ENCODE data around the gene GPR15LG.
"Not testable (repeated sequence)": the region's sequence is repeated elsewhere in the genome, so short reads cannot be mapped to it uniquely, and the experiment has no call there.

The GPR15LG gene

GRCh38 chr10:84173501-84173929 is at the start of gene GPR15LG:
TSS of gene GPR15LG (plus strand) at chr10:84173801. CDS start at chr10:84173852, 51 bp downstream.
- no peak for DNase-seq

GRCh38 chr10:84125910-84126784 is 47.5 kb upstream of the GPR15LG start:
- not testable (repeated sequence) for DNase-seq

DNA sequence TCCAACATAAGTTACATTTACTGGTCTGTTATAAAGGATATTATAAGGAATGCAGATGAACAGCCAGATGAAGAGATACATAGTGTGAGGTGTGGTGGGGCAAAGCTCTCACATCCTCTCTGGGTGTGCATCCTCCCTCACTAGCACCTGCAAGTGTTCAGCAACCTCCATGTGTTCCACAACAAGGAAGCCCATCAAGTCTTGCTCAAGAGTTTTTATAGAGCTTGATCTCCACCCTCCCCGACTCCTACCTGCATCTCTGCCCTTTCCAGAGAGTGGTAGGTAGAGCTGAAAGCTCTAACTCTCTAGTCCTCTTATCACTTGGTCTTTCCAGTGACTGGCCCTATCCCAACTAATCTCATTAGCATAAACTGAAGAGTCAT is 46.8 kb upstream of the GPR15LG start:
- no peak for DNase-seq

DNA sequence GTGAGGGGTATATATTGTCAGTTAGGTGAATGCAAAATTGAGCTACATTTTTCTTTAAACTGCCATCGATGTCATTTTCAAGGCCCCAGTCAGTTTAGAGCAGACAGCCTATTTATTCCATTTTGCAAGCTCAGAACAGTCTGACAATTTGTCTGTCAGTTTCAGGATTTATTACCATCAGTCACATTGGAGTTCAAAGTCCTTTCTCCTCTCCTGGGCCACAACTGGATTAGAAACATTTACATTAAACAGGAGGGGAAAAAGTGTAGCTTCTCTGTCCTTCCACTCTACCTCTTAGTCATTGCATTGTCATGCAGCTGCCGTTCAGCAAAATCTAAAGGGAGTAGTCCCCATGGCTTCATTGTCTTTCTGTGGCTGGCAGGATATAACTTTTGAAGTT is 37.8 kb upstream of the GPR15LG start:
- no peak for DNase-seq

DNA sequence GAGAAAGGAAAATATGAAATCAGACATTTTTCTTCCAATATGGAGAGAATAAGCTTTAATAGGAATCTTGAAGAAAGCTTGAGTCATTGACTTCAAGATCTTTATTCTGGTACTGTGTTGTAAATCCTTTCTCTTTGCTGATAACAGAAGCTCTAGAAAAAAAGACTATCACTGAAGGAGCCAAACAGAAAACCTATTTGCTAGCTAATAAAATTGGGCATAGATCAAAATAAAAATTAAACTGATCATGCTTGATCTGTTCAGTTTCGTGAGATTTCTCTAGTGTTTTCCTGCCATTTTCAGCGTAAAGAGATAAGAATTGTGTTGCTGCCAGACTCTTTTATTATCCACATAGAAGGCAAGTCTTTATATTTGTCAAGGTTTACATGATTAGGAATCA is 35.8 kb upstream of the GPR15LG start:
- no peak for DNase-seq

DNA sequence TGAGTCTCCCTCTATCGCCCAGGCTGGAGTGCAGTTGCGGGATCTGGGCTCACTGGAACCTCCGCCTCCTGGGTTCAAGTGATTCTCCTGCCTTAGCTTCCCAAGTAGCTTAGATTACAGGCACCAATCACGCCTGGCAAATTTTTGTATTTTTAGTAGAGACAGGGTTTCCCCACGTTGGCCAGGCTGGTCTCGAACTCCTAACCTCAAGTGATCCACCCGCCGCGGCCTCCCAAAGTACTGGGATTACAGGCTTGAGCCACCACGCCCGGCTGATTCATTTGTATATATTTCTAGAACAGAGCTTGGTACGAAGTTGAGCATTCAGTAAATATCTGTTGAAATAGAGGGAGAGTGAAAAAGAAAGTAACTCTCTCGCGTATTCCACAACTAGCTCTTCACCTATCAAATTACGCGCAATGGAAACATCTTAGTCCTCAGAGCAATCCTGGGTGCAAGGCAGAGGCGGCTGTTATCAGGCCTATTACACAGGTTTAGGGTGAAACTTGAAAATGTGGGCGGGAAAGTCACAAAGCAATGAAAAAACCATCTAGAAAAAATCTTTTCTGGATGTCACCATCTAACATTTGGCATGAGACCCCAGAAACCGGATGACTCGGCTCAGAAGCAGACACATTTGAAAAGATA is 35.0 kb upstream of the GPR15LG start:
- no peak for DNase-seq

DNA sequence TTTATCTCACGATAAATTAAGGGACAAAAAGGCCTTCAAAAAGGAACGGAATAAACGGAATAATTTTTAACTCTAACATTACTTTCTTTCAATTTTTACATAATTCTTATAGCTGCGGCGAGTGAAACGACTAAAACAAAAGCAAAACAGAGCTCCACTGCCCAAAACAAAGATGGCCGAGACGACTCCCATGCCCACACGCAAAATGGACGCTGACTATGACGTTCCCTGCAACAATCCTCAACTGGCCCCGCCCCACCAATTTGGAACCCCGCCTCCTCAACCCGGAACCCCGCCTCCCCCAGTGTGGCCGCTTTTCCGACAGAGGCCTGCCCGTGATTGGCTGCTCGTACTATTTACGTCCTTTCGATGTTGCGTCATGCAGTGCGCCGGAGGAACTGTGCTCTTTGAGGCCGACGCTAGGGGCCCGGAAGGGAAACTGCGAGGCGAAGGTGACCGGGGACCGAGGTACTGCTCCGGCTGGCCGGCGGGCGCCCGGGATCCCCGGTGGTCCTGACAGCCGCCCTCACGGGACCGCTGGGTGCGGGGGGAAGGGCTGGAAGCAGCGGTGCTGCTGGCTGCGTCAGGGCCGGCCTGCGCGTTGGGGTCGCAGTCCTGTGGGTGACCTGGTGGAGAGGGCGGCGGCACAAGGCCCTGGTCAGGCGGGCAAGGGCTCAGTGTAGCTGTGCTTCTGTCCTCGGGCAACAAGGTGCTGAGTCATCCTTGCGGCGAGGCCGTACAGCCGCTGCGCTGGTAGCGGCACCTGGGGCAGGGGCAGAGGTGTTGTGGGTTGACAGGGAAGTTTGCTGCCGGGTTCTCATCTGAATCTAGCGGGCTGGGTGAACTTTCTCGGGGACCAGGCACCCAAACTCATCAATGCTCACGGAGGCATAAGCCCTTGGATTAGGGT is 34.2 kb upstream of the GPR15LG start, which contains the start of gene GHITM:
GHITM (plus strand) TSS at position 384 of the 910 bp plus-strand sequence. CDS start 1,992 bp downstream, outside the sequence.
- DNase-seq = peak; percentile 99

GRCh38 chr10:84140036-84140379 is 33.6 kb upstream of the GPR15LG start:
- DNase-seq = no peak

DNA sequence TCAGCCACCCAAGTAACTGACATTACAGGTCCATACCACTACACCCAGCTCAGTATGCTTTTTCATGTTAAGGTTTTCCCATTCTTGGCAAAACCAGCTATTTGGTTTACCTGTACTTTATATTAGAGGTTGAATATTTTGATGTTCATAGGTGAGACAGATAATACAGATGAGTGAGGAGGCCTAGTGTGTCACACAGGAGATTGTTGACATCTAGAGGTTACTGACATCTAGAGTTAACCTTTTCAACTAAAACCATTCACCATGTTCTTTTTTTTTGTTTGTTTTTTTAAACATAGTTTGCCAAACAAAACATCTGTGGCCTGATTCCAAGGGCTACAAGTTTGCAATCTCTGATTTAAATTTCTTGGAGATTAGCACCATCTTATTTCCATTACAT is 26.3 kb upstream of the GPR15LG start:
- DNase-seq = no peak

DNA sequence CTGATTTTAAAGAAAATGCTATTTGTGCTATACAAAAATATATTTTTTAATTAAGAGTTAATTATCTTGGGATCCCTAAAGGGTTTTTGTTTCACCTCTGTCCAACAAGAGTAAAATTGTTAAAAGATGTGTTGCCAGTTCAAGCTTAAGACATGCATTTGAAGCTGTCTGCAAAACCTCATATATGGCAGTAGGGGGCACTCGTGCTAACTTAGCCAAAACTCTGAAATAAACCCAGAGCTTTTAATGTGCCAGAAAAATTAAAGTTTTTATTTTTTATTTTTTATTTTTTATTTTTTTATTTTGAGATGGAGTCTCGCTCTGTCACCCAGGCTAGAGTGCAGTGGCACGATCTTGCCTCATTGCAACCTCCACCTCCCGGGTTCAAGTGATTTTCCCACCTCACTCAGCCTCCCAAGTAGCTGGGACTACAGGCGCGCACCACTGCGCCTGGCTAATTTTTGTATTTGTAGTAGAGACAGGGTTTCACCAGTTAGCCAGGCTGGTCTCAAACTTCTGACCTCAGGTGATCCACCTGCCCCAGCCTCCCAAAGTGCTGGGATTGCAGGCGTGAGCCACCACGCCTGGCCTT is 25.5 kb upstream of the GPR15LG start:
- DNase-seq = peak; percentile 8

DNA sequence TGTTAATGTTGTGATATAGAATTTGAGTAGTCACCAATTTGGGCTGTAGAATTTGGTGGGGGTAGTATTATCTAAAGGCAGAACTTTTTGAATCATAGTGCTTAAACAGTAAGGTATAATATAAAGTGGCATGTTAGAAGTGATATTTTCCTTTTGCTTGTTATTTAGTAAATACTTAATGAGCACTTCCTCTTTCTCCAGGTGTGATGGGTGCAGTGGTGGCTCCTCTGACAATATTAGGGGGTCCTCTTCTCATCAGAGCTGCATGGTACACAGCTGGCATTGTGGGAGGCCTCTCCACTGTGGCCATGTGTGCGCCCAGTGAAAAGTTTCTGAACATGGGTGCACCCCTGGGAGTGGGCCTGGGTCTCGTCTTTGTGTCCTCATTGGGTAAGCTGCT is 23.7 kb upstream of the GPR15LG start:
- DNase-seq = no peak

DNA sequence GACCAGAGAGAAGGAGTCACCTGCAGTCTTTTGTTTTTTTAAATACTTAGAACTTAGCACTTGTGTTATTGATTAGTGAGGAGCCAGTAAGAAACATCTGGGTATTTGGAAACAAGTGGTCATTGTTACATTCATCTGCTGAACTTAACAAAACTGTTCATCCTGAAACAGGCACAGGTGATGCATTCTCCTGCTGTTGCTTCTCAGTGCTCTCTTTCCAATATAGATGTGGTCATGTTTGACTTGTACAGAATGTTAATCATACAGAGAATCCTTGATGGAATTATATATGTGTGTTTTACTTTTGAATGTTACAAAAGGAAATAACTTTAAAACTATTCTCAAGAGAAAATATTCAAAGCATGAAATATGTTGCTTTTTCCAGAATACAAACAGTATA is 20.8 kb upstream of the GPR15LG start:
- DNase-seq = no peak

- no peak for DNase-seq
Observed at GRCh38 chr10:84155521-84155920, 18.1 kb upstream of the GPR15LG start.

GRCh38 chr10:84156009-84156408 is 17.6 kb upstream of the GPR15LG start:
- DNase-seq = no peak

DNA sequence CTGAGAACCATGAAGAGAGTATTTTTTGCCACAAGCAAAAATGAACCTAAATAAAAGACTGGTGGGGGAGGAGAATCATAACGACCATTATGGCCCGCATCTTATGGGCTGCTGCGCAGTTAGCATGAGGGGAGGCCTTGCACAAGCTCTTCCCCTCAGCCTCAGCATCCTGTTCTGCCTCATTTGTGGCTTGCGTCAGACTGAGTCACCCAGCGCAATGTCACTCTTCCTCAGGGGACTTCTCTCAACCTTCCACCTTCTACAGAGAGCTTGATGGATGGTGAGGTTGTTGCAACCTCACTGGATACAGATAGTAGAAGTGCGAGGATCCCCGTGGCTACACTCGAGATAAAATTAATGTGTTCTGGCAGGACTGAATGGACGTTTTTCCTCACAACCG is 16.8 kb upstream of the GPR15LG start:
- DNase-seq = no peak

GRCh38 chr10:84158061-84158460 is 15.5 kb upstream of the GPR15LG start:
- no peak for DNase-seq

DNA sequence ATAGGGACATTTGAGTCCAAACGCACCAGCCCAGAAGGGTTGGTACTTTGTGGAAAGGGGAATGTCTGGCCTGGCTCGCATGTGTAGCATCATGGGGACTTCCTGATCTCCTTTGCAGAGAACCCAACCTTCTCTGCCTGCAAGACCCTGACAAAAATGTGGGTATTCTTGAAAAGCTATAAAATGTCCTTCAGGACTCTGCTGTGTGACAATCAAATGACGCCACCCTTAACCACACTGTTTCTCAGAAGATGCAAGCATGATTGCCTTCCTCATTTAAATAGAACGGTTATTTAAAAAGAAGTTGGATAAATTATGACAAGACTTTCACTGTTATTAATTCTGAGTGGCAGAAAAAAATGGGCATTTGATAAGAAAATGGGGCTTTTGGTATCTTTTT is 15.1 kb upstream of the GPR15LG start:
- DNase-seq = no peak

GRCh38 chr10:84159076-84159685 is 14.4 kb upstream of the GPR15LG start:
- no peak for DNase-seq

DNA sequence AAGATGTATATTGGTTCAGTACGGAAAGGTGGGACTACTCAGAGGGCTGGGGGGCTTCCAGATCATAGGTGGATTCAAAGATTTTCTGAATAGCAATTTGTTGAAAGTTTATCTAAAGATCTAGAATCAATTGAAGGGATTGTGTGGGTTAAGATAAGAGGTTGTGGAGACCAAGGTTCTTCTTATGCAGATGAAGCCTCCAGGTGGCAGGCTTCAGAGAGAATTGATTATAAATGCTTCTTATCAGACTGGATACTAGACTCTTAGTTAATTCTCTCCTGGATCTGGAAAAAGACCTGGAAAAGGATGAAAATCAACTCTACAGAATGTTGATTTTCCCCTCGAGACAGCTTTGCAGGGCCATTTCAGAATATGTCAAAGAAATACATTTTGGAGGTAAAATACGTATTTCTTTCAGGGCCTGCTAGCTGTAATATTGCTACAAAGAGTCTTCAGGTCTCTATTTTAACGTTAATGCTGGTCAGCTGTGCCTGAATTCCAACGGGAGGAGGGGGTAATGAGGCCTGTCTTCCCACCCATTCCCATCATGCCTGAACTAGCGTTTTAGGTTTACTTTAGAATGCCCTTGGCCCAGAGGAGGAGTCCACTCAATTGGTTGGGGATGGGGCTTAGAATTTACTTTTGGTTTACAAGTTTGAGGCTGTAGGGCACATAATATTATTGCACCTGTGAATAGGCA is 12.8 kb upstream of the GPR15LG start:
- DNase-seq = no peak

GRCh38 chr10:84163996-84164395 is 9.6 kb upstream of the GPR15LG start:
- no peak for DNase-seq

- DNase-seq = no peak
Observed at GRCh38 chr10:84164442-84164841, 9.2 kb upstream of the GPR15LG start.

Measured in amniotic stem cell (primary cell).